ENCODE data around the gene HIVEP3.

DNA sequence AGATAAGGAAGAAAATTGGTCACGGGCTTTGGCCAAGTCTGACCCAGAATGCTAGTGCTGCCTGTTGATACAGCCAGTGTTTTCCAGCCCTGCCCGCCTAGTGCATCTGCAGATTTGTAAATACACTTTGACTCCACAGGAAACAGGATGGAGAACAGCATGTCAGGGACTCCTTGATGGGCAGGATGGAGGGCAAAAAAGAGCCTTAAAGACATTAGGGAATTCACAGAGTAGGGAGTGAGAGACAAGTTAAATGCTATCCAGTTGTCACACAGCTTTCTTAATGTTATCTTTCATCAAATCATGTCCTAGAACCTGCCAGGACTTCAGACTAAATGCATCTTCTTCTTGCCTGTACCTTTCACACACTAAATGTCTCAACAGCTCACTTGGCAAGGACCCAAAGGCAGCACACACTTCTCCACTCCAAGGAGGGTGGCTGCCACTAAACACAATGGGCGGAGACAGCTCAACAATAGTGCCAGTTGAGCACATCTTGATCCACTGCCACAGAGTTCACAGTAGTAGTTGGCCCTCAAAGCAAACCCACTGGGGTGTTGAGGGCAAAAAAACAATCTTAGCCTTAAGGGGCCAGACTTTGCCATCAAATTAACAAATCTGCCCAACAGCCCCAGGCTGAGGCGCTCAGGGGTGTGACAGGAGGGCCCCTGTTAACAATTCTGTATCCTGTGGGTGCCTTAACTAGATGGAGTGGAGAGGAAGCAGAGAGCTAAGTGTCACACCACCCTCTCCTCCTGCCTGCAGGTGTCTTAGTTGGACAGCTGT, 2.7 kb downstream of the HIVEP3 start:
- TF ChIP-seq, protein P1, sequence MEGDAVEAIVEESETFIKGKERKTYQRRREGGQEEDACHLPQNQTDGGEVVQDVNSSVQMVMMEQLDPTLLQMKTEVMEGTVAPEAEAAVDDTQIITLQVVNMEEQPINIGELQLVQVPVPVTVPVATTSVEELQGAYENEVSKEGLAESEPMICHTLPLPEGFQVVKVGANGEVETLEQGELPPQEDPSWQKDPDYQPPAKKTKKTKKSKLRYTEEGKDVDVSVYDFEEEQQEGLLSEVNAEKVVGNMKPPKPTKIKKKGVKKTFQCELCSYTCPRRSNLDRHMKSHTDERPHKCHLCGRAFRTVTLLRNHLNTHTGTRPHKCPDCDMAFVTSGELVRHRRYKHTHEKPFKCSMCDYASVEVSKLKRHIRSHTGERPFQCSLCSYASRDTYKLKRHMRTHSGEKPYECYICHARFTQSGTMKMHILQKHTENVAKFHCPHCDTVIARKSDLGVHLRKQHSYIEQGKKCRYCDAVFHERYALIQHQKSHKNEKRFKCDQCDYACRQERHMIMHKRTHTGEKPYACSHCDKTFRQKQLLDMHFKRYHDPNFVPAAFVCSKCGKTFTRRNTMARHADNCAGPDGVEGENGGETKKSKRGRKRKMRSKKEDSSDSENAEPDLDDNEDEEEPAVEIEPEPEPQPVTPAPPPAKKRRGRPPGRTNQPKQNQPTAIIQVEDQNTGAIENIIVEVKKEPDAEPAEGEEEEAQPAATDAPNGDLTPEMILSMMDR (IDR thresholded peaks at IDR 0.05; ENCODE audit: poor library complexity) = no peak
- no peak for TF ChIP-seq EZH2 (IDR thresholded peaks at IDR 0.05; ENCODE audit: borderline replicate concordance)
- TF ChIP-seq EZH2phosphoT487 (IDR thresholded peaks at IDR 0.05; ENCODE audit: low read depth, severe bottlenecking, unreplicated experiment) = no peak
